GM19395 (cell line): ENCODE measurements around the gene IRF5.
"Not testable (repeated sequence)": the region's sequence is repeated elsewhere in the genome, so short reads cannot be mapped to it uniquely, and the experiment has no call there.

ENCODE experiments used
- ATAC-seq: cut with Tn5 transposase; IDR thresholded peaks from one replicate; pipeline ENCODE4 v1.9.1; 2021; ENCODE audit warnings: mild to moderate bottlenecking, moderate library complexity; ENCODE audit not compliant: unreplicated experiment

Gene IRF5

GRCh38 chr7:128938544-128939074 is 882 bp downstream of the IRF5 start:
- no peak for ATAC-seq

GRCh38 chr7:128939075-128939860 is 1.5 kb downstream of the IRF5 start:
- ATAC-seq, result no peak

- ATAC-seq, result peak; percentile 35
Observed at GRCh38 chr7:128939861-128940410, 2.2 kb downstream of the IRF5 start.

- ATAC-seq, result peak; percentile 64
Observed at GRCh38 chr7:128940494-128941322, 3.0 kb downstream of the IRF5 start.

GRCh38 chr7:128941323-128941890 is 3.7 kb downstream of the IRF5 start:
- no peak for ATAC-seq

- ATAC-seq, result no peak
Observed at GRCh38 chr7:128941946-128942526, 4.3 kb downstream of the IRF5 start.

- not testable (repeated sequence) for ATAC-seq
Observed at GRCh38 chr7:128943251-128943650, 5.5 kb downstream of the IRF5 start.

- ATAC-seq, result no peak
Observed at GRCh38 chr7:128944487-128945236, 6.9 kb downstream of the IRF5 start.

- ATAC-seq, result no peak
Observed at GRCh38 chr7:128945668-128946366, 8.1 kb downstream of the IRF5 start.

- ATAC-seq, result no peak
Observed at GRCh38 chr7:128946936-128947830, 9.5 kb downstream of the IRF5 start.

GRCh38 chr7:128947854-128948253 is 10.1 kb downstream of the IRF5 start:
- ATAC-seq, result no peak

- no peak for ATAC-seq
Observed at GRCh38 chr7:128948312-128948973, 10.7 kb downstream of the IRF5 start.

- ATAC-seq, result no peak
Observed at GRCh38 chr7:128948976-128949760, 11.4 kb downstream of the IRF5 start.

- no peak for ATAC-seq
Observed at GRCh38 chr7:128951296-128951695, 13.6 kb downstream of the IRF5 start.

GRCh38 chr7:128954150-128954549 is 16.4 kb downstream of the IRF5 start:
- no peak for ATAC-seq

GRCh38 chr7:128954830-128955802 is 17.4 kb downstream of the IRF5 start:
- peak; percentile 81 for ATAC-seq
